ENCODE measurements around the gene HHATL. TPM values are rescaled to one million over a fixed set of nuclear protein-coding genes. Genes with fewer than 3 reads are reported as not detected.
A peak's percentile ranks its signal among the peaks of the same experiment; 100 is the strongest.

Gene HHATL
- total RNA-seq, 6 donors from 2014 or later, result 0.71 to 1.6 (median 0.98) TPM; not detected in 2

GRCh38 chr3:42665050-42665878 is 37.3 kb downstream of the HHATL start:
- DNase-seq, result peak in 1 of 2 donors; percentile 62
- Histone ChIP-seq H3K4me3 (no peak overlapping the region), H3K27me3 (no peaks in the 10 kb centered on the region), H3K4me1 (peaks cover 0 to 6% (median 3%) of the 10 kb centered on the region in 4 donors), H3K27ac (no peak overlapping the region), H3K36me3 (peaks cover 0 to under 1% (median 0%) of the 10 kb centered on the region in 4 donors), H3K9me3 (no peaks in the 10 kb centered on the region)
- ATAC-seq (ENCODE audit: low FRiP score in 2 of 2), result no peak
- TF ChIP-seq CTCF (IDR thresholded peaks at IDR 0.05), result no peak
- no peak for TF ChIP-seq POLR2AphosphoS5 (IDR thresholded peaks at IDR 0.05)
- TF ChIP-seq EP300 (IDR thresholded peaks at IDR 0.05), result no peak
- TF ChIP-seq POLR2A (IDR thresholded peaks at IDR 0.05), result no peak
- 80 to 83% methylated on average over 10 to 15 of the region's 15 CpGs for WGBS, 2 donors

- H3K27ac ChIP-seq, result no peak overlapping the region
- DNase-seq (peak in 1 of 2 donors; percentile 63), ATAC-seq (ENCODE audit: low FRiP score in 2 of 2) (no peak)
- peaks cover 0 to 8% (median 2%) of the 10 kb centered on the region in 4 donors for H3K36me3 ChIP-seq
- WGBS, 2 donors, result 77 to 89% methylated on average over 4 to 13 of the region's 19 CpGs
- peak overlapping the region in 1 of 4 donors; percentile 6 for H3K4me3 ChIP-seq
- H3K4me1 ChIP-seq, result peaks cover 0 to 6% (median 3%) of the 10 kb centered on the region in 4 donors
- H3K9me3 ChIP-seq, result no peaks in the 10 kb centered on the region
- no peak for TF ChIP-seq EP300 (IDR thresholded peaks at IDR 0.05)
- TF ChIP-seq POLR2AphosphoS5 (IDR thresholded peaks at IDR 0.05), result no peak
- no peak for TF ChIP-seq CTCF (IDR thresholded peaks at IDR 0.05)
- TF ChIP-seq POLR2A (IDR thresholded peaks at IDR 0.05), result no peak
- H3K27me3 ChIP-seq, result no peaks in the 10 kb centered on the region
These were observed 38.2 kb downstream of the HHATL start for GRCh38 chr3:42664438-42664803.

GRCh38 chr3:42663581-42664437 is 38.8 kb downstream of the HHATL start:
- H3K27ac ChIP-seq, result no peak overlapping the region
- H3K9me3 ChIP-seq, result no peaks in the 10 kb centered on the region
- TF ChIP-seq POLR2AphosphoS5 (IDR thresholded peaks at IDR 0.05), result no peak
- TF ChIP-seq CTCF (IDR thresholded peaks at IDR 0.05), result no peak
- TF ChIP-seq EP300 (IDR thresholded peaks at IDR 0.05), result no peak
- TF ChIP-seq POLR2A (IDR thresholded peaks at IDR 0.05), result no peak
- H3K4me1 ChIP-seq, result peaks cover 0 to 6% (median 3%) of the 10 kb centered on the region in 4 donors
- WGBS, 2 donors, result 84 to 90% methylated on average over 16 to 19 of the region's 38 CpGs
- ATAC-seq (ENCODE audit: low FRiP score in 2 of 2), result no peak
- peak overlapping the region in 1 of 4 donors; percentile 6 for H3K4me3 ChIP-seq
- H3K36me3 ChIP-seq, result peaks cover 0 to 14% (median 3%) of the 10 kb centered on the region in 4 donors
- DNase-seq, result peak; percentile 42 to 80
- no peaks in the 10 kb centered on the region for H3K27me3 ChIP-seq

GRCh38 chr3:42662813-42663535 is 39.6 kb downstream of the HHATL start:
- TF ChIP-seq CTCF (IDR thresholded peaks at IDR 0.05) (no peak), EP300 (IDR thresholded peaks at IDR 0.05) (no peak), POLR2AphosphoS5 (IDR thresholded peaks at IDR 0.05) (no peak), POLR2A (IDR thresholded peaks at IDR 0.05) (no peak)
- no peak overlapping the region for H3K27ac ChIP-seq

More at GRCh38 chr3:42662813-42663535, 39.6 kb downstream of the HHATL start:
- H3K36me3 ChIP-seq, result peaks cover 0 to 23% (median 9%) of the 10 kb centered on the region in 4 donors
- 85 to 88% methylated on average over 6 to 8 of the region's 12 CpGs for WGBS, 2 donors
- H3K4me1 ChIP-seq, result peaks cover 0 to 6% (median 3%) of the 10 kb centered on the region in 4 donors
- ATAC-seq (ENCODE audit: low FRiP score in 2 of 2) (no peak), DNase-seq (no peak)
- no peaks in the 10 kb centered on the region for H3K27me3 ChIP-seq
- H3K4me3 ChIP-seq, result no peak overlapping the region
- H3K9me3 ChIP-seq, result no peaks in the 10 kb centered on the region
